Omental fat pad (tissue), 4 donors: ENCODE results near the gene CTNND2. TPM values are rescaled to one million over a fixed set of nuclear protein-coding genes. Genes with fewer than 3 reads are reported as not detected.

ENCODE experiments used
- ATAC-seq: fragments of 150-250 bp; one replicate; pipeline ENCODE4 v1.9.1; 2016; ENCODE audit warnings: mild to moderate bottlenecking, moderate library complexity; ENCODE audit not compliant: low FRiP score
- DNase-seq: peaks from one replicate; pipeline ENCODE4 v3.0.0-alpha.2; 2019; ENCODE audit warnings: low spot score
- CTCF ChIP-seq, 3 donors: fragments of 450-650 bp; IDR thresholded peaks; one replicate each; pipeline ENCODE4 v1.5.1; 2016 to 2017; ENCODE audit warnings: antibody characterized with exemption in 3 of 3, mild to moderate bottlenecking in 3 of 3, moderate library complexity in 2 of 3
- total RNA-seq, 4 donors: library from RNA; depleted of rRNA; stranded (reverse); fragments of >200 nt; gene quantifications; one replicate each; pipeline ENCODE4 v1.1.0, GENCODE V29; 2016

Gene CTNND2
- 1 to 10 TPM in 1 of 4 donors, under 1 TPM in 3; 0.16 to 1.3 (median 0.64) TPM for total RNA-seq

- TF ChIP-seq CTCF (IDR thresholded peaks at IDR 0.05) = no peak
- ATAC-seq (no peak), DNase-seq (no peak)
Measured at GRCh38 chr5:11904265-11904906, at the start of gene CTNND2. Gene CTNND2 (minus strand): TSS chr5:11904446. CDS start chr5:11903853, 593 bp downstream.

- ATAC-seq = no peak
- no peak for TF ChIP-seq CTCF (IDR thresholded peaks at IDR 0.05)
- no peak for DNase-seq
Measured at GRCh38 chr5:11946317-11946716, 42.1 kb upstream of the CTNND2 start.

GRCh38 chr5:11941566-11941965 lies 37.3 kb upstream of the CTNND2 start:
- ATAC-seq = no peak
- no peak for TF ChIP-seq CTCF (IDR thresholded peaks at IDR 0.05)
- no peak for DNase-seq

- DNase-seq (no peak), ATAC-seq (no peak)
- no peak for TF ChIP-seq CTCF (IDR thresholded peaks at IDR 0.05)
Measured at GRCh38 chr5:11931638-11932037, 27.4 kb upstream of the CTNND2 start.

GRCh38 chr5:11928909-11929308 lies 24.7 kb upstream of the CTNND2 start:
- no peak for TF ChIP-seq CTCF (IDR thresholded peaks at IDR 0.05)
- no peak for ATAC-seq

GRCh38 chr5:11925701-11926100 lies 21.5 kb upstream of the CTNND2 start:
- ATAC-seq (no peak), DNase-seq (no peak)
- TF ChIP-seq CTCF (IDR thresholded peaks at IDR 0.05) = no peak

More at GRCh38 chr5:11928909-11929308, 24.7 kb upstream of the CTNND2 start:
- no peak for DNase-seq

- TF ChIP-seq CTCF (IDR thresholded peaks at IDR 0.05) = no peak
- no peak for ATAC-seq
Measured at GRCh38 chr5:11922394-11922793, 18.1 kb upstream of the CTNND2 start.

More at GRCh38 chr5:11922394-11922793, 18.1 kb upstream of the CTNND2 start:
- no peak for DNase-seq
